ENCODE data around the gene RMC1. TPM values are rescaled to one million over a fixed set of nuclear protein-coding genes. Genes with fewer than 3 reads are reported as not detected.

The RMC1 gene
- total RNA-seq, 1 donor from 2014 or later, result 28.3 TPM

DNA sequence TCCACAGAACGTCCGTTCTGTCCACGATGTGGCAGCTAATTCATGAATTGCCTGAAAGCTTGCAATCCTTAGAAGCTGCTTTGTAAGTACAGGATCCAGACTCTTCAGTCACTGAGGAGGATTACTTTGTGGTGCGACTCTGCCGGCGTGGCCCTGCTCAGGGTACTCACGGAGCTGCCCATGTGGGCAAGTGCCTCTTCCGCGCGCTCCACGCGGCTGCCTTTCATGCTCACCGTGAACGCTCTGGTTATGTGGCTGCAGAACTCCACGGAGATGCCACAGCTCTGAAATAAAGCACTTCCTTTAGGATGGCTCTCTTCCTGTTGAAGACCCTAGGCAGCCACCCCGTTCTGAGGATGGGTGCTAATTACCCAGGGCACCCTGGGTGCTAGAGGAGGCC, 31.0 kb downstream of the RMC1 start:
- DNase-seq (ENCODE audit: low read depth) (no peak), FAIRE-seq (no peak)
- Mint-ChIP-seq H3K36me3 (ENCODE audit: low read depth, unreplicated experiment) (peaks cover 37% of the 10 kb centered on the region), H3K27me3 (ENCODE audit: low read depth, unreplicated experiment) (no peaks in the 10 kb centered on the region), H3K4me3 (ENCODE audit: unreplicated experiment) (no peak overlapping the region), H3K4me1 (ENCODE audit: low read depth, unreplicated experiment) (peaks cover 32% of the 10 kb centered on the region), H3K27ac (ENCODE audit: unreplicated experiment) (no peak overlapping the region), H3K9me3 (ENCODE audit: unreplicated experiment) (peaks cover 2% of the 10 kb centered on the region)
- Histone ChIP-seq H3K79me2 (ENCODE audit: insufficient read depth, low read length) (no peaks in the 10 kb centered on the region), H3K4me1 (ENCODE audit: insufficient read depth, low read length) (peaks cover 10% of the 10 kb centered on the region), H3K27me3 (ENCODE audit: insufficient read depth, low read length) (no peaks in the 10 kb centered on the region), H3K4me2 (ENCODE audit: low read length) (no peak overlapping the region), H3K27ac (ENCODE audit: low read depth, low read length) (no peak overlapping the region), H3K9me3 (ENCODE audit: insufficient read depth, low read depth, low read length) (no peaks in the 10 kb centered on the region), H2AFZ (ENCODE audit: low read depth, low read length) (no peak overlapping the region), H4K20me1 (ENCODE audit: insufficient read depth, low read length) (peaks cover 15% of the 10 kb centered on the region), H3K9ac (ENCODE audit: low read length) (no peak overlapping the region), H3K36me3 (ENCODE audit: insufficient read depth, low read length) (peaks cover 69% of the 10 kb centered on the region), H3K4me3 (ENCODE audit: insufficient read depth, low read depth, low read length) (no peak overlapping the region)
- no peak for TF ChIP-seq EZH2 (IDR thresholded peaks at IDR 0.05; ENCODE audit: insufficient read depth, low read length)
- TF ChIP-seq, protein P1, sequence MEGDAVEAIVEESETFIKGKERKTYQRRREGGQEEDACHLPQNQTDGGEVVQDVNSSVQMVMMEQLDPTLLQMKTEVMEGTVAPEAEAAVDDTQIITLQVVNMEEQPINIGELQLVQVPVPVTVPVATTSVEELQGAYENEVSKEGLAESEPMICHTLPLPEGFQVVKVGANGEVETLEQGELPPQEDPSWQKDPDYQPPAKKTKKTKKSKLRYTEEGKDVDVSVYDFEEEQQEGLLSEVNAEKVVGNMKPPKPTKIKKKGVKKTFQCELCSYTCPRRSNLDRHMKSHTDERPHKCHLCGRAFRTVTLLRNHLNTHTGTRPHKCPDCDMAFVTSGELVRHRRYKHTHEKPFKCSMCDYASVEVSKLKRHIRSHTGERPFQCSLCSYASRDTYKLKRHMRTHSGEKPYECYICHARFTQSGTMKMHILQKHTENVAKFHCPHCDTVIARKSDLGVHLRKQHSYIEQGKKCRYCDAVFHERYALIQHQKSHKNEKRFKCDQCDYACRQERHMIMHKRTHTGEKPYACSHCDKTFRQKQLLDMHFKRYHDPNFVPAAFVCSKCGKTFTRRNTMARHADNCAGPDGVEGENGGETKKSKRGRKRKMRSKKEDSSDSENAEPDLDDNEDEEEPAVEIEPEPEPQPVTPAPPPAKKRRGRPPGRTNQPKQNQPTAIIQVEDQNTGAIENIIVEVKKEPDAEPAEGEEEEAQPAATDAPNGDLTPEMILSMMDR (IDR thresholded peaks at IDR 0.05; ENCODE audit: insufficient read depth, low read depth, low read length), result no peak

DNA sequence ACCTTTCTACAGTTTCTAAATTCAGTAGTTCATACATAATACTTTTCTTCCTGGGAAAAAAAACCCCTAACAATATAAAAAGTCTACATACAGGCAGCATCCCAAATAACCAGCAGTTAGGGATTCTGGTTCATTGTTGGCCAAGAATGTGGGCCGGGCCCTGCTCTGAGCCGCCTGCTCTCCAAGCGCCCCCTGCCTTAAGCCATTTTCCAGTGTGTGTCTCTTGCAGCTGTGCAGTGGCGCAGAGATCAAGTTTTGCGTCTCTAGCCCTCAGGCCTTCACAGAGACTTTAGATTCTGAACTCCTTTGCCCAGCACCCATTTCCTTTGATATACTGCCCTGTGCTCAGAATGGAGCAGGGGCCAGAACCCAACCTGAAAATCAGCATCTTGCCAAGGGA, 32.9 kb downstream of the RMC1 start:
- H3K79me2 ChIP-seq (ENCODE audit: insufficient read depth, low read length), result no peaks in the 10 kb centered on the region
- no peak overlapping the region for H2AFZ ChIP-seq (ENCODE audit: low read depth, low read length)
- H3K4me3 ChIP-seq (ENCODE audit: insufficient read depth, low read depth, low read length), result no peak overlapping the region
- H3K27me3 ChIP-seq (ENCODE audit: insufficient read depth, low read length), result no peaks in the 10 kb centered on the region
- TF ChIP-seq EZH2 (IDR thresholded peaks at IDR 0.05; ENCODE audit: insufficient read depth, low read length), result no peak
- TF ChIP-seq, protein P1 (IDR thresholded peaks at IDR 0.05; ENCODE audit: insufficient read depth, low read depth, low read length), result no peak
- Mint-ChIP-seq H3K4me3 (ENCODE audit: unreplicated experiment) (no peak overlapping the region), H3K27ac (ENCODE audit: unreplicated experiment) (no peak overlapping the region), H3K4me1 (ENCODE audit: low read depth, unreplicated experiment) (peaks cover 40% of the 10 kb centered on the region), H3K9me3 (ENCODE audit: unreplicated experiment) (peaks cover 2% of the 10 kb centered on the region), H3K27me3 (ENCODE audit: low read depth, unreplicated experiment) (no peaks in the 10 kb centered on the region), H3K36me3 (ENCODE audit: low read depth, unreplicated experiment) (peaks cover 41% of the 10 kb centered on the region)
- H3K9me3 ChIP-seq (ENCODE audit: insufficient read depth, low read depth, low read length), result no peaks in the 10 kb centered on the region
- H3K4me2 ChIP-seq (ENCODE audit: low read length), result no peak overlapping the region
- H3K36me3 ChIP-seq (ENCODE audit: insufficient read depth, low read length), result peaks cover 62% of the 10 kb centered on the region
- H3K4me1 ChIP-seq (ENCODE audit: insufficient read depth, low read length), result no peaks in the 10 kb centered on the region
- no peak for FAIRE-seq
- no peak for DNase-seq (ENCODE audit: low read depth)
- H3K9ac ChIP-seq (ENCODE audit: low read length), result no peak overlapping the region
- peaks cover 6% of the 10 kb centered on the region for H4K20me1 ChIP-seq (ENCODE audit: insufficient read depth, low read length)
- no peak overlapping the region for H3K27ac ChIP-seq (ENCODE audit: low read depth, low read length)

DNA sequence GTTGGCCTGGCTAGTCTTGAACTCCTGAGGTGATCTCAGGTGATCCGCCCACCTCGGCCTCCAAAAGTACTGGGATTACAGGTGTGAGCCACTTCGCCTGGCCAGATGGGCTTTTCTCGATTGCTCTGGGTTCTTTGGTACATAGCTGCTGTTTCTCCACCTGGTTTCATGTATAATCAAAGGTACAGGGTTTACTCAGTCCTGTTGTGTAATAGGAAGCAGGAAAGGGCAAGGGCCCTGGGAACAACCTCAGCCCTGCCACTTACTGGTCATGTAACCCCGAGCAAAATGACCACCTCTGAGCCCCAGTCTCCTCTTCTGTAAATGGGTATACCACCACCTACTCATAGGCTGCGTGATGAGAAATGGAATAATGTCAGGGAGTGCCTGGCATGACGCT, 34.0 kb downstream of the RMC1 start:
- FAIRE-seq (no peak), DNase-seq (ENCODE audit: low read depth) (no peak)
- peaks cover 2% of the 10 kb centered on the region for H3K9me3 Mint-ChIP-seq (ENCODE audit: unreplicated experiment)
- Histone ChIP-seq H3K4me2 (ENCODE audit: low read length) (no peak overlapping the region), H2AFZ (ENCODE audit: low read depth, low read length) (no peak overlapping the region), H3K4me3 (ENCODE audit: insufficient read depth, low read depth, low read length) (no peak overlapping the region), H3K27me3 (ENCODE audit: insufficient read depth, low read length) (no peaks in the 10 kb centered on the region), H4K20me1 (ENCODE audit: insufficient read depth, low read length) (peaks cover 1% of the 10 kb centered on the region), H3K79me2 (ENCODE audit: insufficient read depth, low read length) (no peaks in the 10 kb centered on the region), H3K4me1 (ENCODE audit: insufficient read depth, low read length) (no peaks in the 10 kb centered on the region), H3K9me3 (ENCODE audit: insufficient read depth, low read depth, low read length) (no peaks in the 10 kb centered on the region), H3K27ac (ENCODE audit: low read depth, low read length) (no peak overlapping the region), H3K9ac (ENCODE audit: low read length) (no peak overlapping the region), H3K36me3 (ENCODE audit: insufficient read depth, low read length) (peaks cover 54% of the 10 kb centered on the region)
- no peaks in the 10 kb centered on the region for H3K27me3 Mint-ChIP-seq (ENCODE audit: low read depth, unreplicated experiment)
- no peak for TF ChIP-seq EZH2 (IDR thresholded peaks at IDR 0.05; ENCODE audit: insufficient read depth, low read length)
- TF ChIP-seq, protein P1 (IDR thresholded peaks at IDR 0.05; ENCODE audit: insufficient read depth, low read depth, low read length), result no peak
- H3K4me3 Mint-ChIP-seq (ENCODE audit: unreplicated experiment), result no peak overlapping the region
- H3K36me3 Mint-ChIP-seq (ENCODE audit: low read depth, unreplicated experiment), result peaks cover 33% of the 10 kb centered on the region
- H3K27ac Mint-ChIP-seq (ENCODE audit: unreplicated experiment), result no peak overlapping the region
- H3K4me1 Mint-ChIP-seq (ENCODE audit: low read depth, unreplicated experiment), result peaks cover 48% of the 10 kb centered on the region

All from astrocyte (in vitro differentiated cells and primary cell).